Spleen (tissue), 11 donors: ENCODE results near the gene SHE. TPM values are rescaled to one million over a fixed set of nuclear protein-coding genes. Genes with fewer than 3 reads are reported as not detected.

Source experiments
- DNase-seq: peaks from one replicate; pipeline ENCODE4 v3.0.0-alpha.2; 2020
- H3K27ac ChIP-seq, 8 donors: fragments of 200-600 bp; sonication (generic) in 7 of 8; 1 replicate in 4 of 8; 2 replicates in 4 of 8; pipeline versions ENCODE4 v1.5.0 to v1.8.0; 2016 to 2021; ENCODE audit warnings: inconsistent platforms in 4 of 8, mild to moderate bottlenecking in 4 of 8, moderate library complexity in 1 of 8
- H3K27me3 ChIP-seq, 7 donors: fragments of 200-600 bp; sonication (generic) in 6 of 7; replicated peaks in 1 of 7; 1 replicate in 4 of 7; 2 replicates in 3 of 7; pipeline versions ENCODE4 v1.5.0 to v1.8.0; 2016 to 2021; ENCODE audit warnings: inconsistent platforms in 3 of 7, mild to moderate bottlenecking in 1 of 7
- H3K36me3 ChIP-seq, 6 donors: fragments of 200-600 bp; sonication (generic) in 5 of 6; 1 replicate in 4 of 6; 2 replicates in 2 of 6; pipeline versions ENCODE4 v1.5.0 to v1.8.0; 2016 to 2021; ENCODE audit warnings: inconsistent platforms in 2 of 6
- H3K4me1 ChIP-seq, 6 donors: fragments of 200-600 bp; sonication (generic) in 5 of 6; 1 replicate in 3 of 6; 2 replicates in 3 of 6; pipeline versions ENCODE4 v1.5.0 to v1.8.0; 2016 to 2021; ENCODE audit warnings: inconsistent platforms in 3 of 6
- H3K4me3 ChIP-seq, 8 donors: fragments of 200-600 bp; sonication (generic) in 7 of 8; 1 replicate in 4 of 8; 2 replicates in 4 of 8; pipeline versions ENCODE4 v1.5.0 to v1.8.0; 2016 to 2021; ENCODE audit warnings: inconsistent platforms in 4 of 8, mild to moderate bottlenecking in 4 of 8, moderate library complexity in 2 of 8
- H3K9me3 ChIP-seq, 8 donors: fragments of 200-600 bp; sonication (generic) in 7 of 8; 1 replicate in 4 of 8; 2 replicates in 4 of 8; pipeline versions ENCODE4 v1.5.0 to v1.8.0; 2016 to 2021; ENCODE audit warnings: inconsistent platforms in 4 of 8
- POLR2A ChIP-seq, 3 donors: fragments of 450-650 bp; IDR thresholded peaks; one replicate each; pipeline ENCODE4 v1.5.1; 2017; ENCODE audit warnings: antibody characterized with exemption in 3 of 3, mild to moderate bottlenecking in 1 of 3
- POLR2AphosphoS5 ChIP-seq, 3 donors: sonication (generic); formaldehyde crosslinking; IDR thresholded peaks; one replicate each; pipeline ENCODE4 v1.5.1; 2017; ENCODE audit warnings: antibody characterized with exemption in 3 of 3
- WGBS, 5 donors: extraction: QIAGEN DNeasy Blood & Tissue Kit in 3 of 5; methylation state at CpG; one replicate each; pipeline versions ENCODE4 v1.1.5 to v1.1.7; 2013 to 2018; 5-methylcytosine and 5-hydroxymethylcytosine counted together
- intact Hi-C: fragments of 100-400 bp; cut with DNase I; formaldehyde crosslinking; loops from one replicate; pipeline ENCODE4 v1.15.0; 2023; ENCODE audit warnings: low total_unique reads
- polyA plus RNA-seq, 3 donors: library from polyadenylated mRNA; stranded (reverse); fragments of 200-250 nt; gene quantifications; one replicate each; pipeline ENCODE4 v1.2.1, GENCODE V29; 2013
- total RNA-seq, 7 donors: library from RNA; depleted of rRNA in 3 of 7; stranded (reverse); fragments of >200 nt in 3 of 7; fragmentation: NEBNext Ultra II Directional in 4 of 7; extraction: Animal tissue kit (Norgen Biotek cat#: 25700) in 4 of 7; gene quantifications; one replicate each; pipeline versions ENCODE4 v1.1.0 to v1.2.1, GENCODE V29; 2016 to 2021
- TF ChIP-seq, protein P1 (sequence below), 11 experiments: fragments of 200-600 bp in 7 of 11; fragments of 450-650 bp in 4 of 11; sonication (generic) in 4 of 11; IDR thresholded peaks in 8 of 11; conservative IDR thresholded peaks in 3 of 11; 1 replicate in 7 of 11; 2 replicates in 4 of 11; pipeline versions ENCODE4 v1.4.0 to v1.8.0; 2016 to 2021; ENCODE audit warnings: antibody characterized with exemption in 11 of 11, inconsistent platforms in 4 of 11, mild to moderate bottlenecking in 1 of 11
- donor health status: healthy with polysubstance abuse.
- donor health status: DM: no; HTN: no; CAD: no; lungs with moderate emphysema.
- donor health status: DM: no; HTN: no; CAD: no.
- donor health status: Bipolar disorder and iron deficiency.
- donor health status: healthy.
- donor health status: DM: no; HTN: no; CAD: no.
- donor health status: DM: yes; HTN: yes; CAD: no.

SHE gene
- total and polyA plus RNA-seq, 10 donors = 8.2 to 54.7 (median 32.4) TPM

DNA sequence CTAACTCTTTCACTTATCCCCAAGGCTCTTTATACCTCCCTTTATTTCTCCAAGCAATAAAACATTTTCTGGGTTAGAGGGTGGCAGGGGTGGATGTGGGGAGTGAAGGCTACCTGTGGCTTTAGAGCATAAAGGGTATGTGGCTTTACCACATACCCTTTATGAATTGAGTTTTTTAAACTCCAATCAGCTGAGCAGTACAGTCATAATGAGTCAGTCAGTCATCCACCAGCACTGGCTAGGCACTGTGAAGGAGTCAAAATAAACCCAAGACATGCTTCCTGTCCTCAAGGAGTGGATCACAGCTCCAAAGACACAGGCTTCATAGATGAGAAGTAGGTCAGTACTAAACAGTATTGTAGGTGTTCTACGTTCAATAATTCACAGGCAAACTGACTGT lies 2.8 kb downstream of the SHE start:
- no peak for DNase-seq
- intact Hi-C loops = no loop called here
- Histone ChIP-seq H3K27me3 (peaks cover 5 to 51% (median 32%) of the 10 kb centered on the region in 7 donors), H3K27ac (peak overlapping the region in 4 of 8 donors; percentile 83 to 90 (median 88)), H3K4me3 (peak overlapping the region in 5 of 8 donors; percentile 49 to 74 (median 53)), H3K36me3 (peaks cover 0 to 6% (median 0%) of the 10 kb centered on the region in 6 donors), H3K9me3 (peaks cover 0 to 7% (median 0%) of the 10 kb centered on the region in 8 donors), H3K4me1 (peaks cover 20 to 85% (median 53%) of the 10 kb centered on the region in 6 donors)
- WGBS, 5 donors = 68 to 93% (median 84%) methylated on average over 1 of the region's 1 CpG
- TF ChIP-seq POLR2AphosphoS5 (IDR thresholded peaks at IDR 0.05) (no peak), POLR2A (IDR thresholded peaks at IDR 0.05) (no peak)
- TF ChIP-seq, protein P1, sequence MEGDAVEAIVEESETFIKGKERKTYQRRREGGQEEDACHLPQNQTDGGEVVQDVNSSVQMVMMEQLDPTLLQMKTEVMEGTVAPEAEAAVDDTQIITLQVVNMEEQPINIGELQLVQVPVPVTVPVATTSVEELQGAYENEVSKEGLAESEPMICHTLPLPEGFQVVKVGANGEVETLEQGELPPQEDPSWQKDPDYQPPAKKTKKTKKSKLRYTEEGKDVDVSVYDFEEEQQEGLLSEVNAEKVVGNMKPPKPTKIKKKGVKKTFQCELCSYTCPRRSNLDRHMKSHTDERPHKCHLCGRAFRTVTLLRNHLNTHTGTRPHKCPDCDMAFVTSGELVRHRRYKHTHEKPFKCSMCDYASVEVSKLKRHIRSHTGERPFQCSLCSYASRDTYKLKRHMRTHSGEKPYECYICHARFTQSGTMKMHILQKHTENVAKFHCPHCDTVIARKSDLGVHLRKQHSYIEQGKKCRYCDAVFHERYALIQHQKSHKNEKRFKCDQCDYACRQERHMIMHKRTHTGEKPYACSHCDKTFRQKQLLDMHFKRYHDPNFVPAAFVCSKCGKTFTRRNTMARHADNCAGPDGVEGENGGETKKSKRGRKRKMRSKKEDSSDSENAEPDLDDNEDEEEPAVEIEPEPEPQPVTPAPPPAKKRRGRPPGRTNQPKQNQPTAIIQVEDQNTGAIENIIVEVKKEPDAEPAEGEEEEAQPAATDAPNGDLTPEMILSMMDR (IDR thresholded peaks at IDR 0.05 in 8 of 11, conservative IDR thresholded peaks at IDR 0.05 in 3 of 11) = no peak

DNA sequence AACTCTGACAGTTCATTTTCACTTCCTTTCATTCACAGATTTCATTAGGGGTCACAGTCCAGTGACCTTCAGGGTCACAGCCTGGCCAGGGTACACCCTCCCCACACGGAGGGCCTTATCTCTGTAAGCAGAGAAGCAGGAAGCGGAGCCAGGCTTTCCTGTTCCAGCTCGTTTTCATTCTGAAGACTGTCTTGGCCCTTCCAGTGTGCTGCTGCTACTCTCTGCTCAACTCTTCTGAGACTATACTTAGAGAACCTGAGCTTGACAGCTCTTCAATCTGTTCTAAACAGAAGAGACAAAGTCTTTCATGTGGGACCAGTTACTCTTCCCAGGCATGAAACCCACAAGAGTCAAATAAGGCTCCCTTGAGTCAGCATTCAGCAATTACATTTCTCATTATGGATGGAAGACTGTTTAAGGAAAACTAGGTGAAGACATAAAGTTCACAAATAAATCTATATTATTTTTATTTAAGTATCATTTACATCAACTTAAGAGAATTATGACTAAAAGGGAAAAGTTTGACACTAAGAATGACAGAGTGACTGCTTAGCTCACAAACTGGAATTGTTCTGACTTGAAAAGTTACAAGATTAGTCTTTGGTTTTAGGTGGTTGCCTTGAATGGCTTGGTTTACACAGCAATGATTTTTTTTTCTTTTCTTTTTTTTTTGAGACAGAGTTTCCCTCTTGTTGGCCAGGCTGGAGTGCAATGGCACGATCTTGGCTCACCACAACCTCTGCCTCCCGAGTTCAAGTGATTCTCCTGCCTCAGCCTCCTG lies 5.0 kb downstream of the SHE start:
- Histone ChIP-seq H3K4me1 (peaks cover 38 to 98% (median 69%) of the 10 kb centered on the region in 6 donors), H3K27me3 (peaks cover 0 to 29% (median 21%) of the 10 kb centered on the region in 7 donors), H3K9me3 (no peaks in the 10 kb centered on the region), H3K27ac (peak overlapping the region; percentile 17 to 81 (median 71)), H3K36me3 (peaks cover 0 to 6% (median 0%) of the 10 kb centered on the region in 6 donors), H3K4me3 (no peak overlapping the region)
- TF ChIP-seq POLR2AphosphoS5 (IDR thresholded peaks at IDR 0.05) (peak in 2 of 3 donors; percentile 72 to 84), POLR2A (IDR thresholded peaks at IDR 0.05) (no peak)
- intact Hi-C loops = no loop called here
- peak; percentile 83 for DNase-seq
- WGBS, 5 donors = 17 to 29% (median 22%) methylated on average over 5 of the region's 5 CpGs

DNA sequence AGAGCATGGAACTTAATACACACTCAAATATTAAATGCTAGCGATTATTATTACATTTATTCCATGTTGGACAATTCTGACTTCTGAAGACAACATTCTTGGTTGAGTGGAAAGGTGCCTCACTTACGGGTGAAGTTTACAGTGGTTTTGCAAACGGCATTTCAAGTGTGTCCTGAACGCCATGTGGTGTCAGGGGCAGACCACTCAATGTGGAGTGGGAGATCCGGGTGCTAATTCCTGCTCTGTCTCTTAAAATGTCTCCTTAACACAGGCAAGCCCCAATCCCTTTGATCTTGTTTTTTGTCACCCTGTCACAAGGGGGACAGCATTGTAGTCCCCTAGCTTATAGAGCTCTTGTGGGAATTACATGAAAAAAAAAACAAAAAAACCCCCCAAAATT lies 5.8 kb downstream of the SHE start:
- 52 to 68% (median 57%) methylated on average over 5 of the region's 5 CpGs for WGBS, 5 donors
- Histone ChIP-seq H3K27me3 (peaks cover 0 to 21% (median 12%) of the 10 kb centered on the region in 7 donors), H3K4me3 (no peak overlapping the region), H3K27ac (peak overlapping the region in 7 of 8 donors; percentile 33 to 81 (median 74)), H3K9me3 (no peaks in the 10 kb centered on the region), H3K36me3 (peaks cover 0 to 6% (median 0%) of the 10 kb centered on the region in 6 donors), H3K4me1 (peaks cover 46 to 98% (median 70%) of the 10 kb centered on the region in 6 donors)
- TF ChIP-seq, protein P1 (IDR thresholded peaks at IDR 0.05 in 8 of 11, conservative IDR thresholded peaks at IDR 0.05 in 3 of 11) = no peak
- TF ChIP-seq POLR2A (IDR thresholded peaks at IDR 0.05) = no peak
- no peak for TF ChIP-seq POLR2AphosphoS5 (IDR thresholded peaks at IDR 0.05)
- intact Hi-C loops = no loop called here
- DNase-seq = peak; percentile 41

DNA sequence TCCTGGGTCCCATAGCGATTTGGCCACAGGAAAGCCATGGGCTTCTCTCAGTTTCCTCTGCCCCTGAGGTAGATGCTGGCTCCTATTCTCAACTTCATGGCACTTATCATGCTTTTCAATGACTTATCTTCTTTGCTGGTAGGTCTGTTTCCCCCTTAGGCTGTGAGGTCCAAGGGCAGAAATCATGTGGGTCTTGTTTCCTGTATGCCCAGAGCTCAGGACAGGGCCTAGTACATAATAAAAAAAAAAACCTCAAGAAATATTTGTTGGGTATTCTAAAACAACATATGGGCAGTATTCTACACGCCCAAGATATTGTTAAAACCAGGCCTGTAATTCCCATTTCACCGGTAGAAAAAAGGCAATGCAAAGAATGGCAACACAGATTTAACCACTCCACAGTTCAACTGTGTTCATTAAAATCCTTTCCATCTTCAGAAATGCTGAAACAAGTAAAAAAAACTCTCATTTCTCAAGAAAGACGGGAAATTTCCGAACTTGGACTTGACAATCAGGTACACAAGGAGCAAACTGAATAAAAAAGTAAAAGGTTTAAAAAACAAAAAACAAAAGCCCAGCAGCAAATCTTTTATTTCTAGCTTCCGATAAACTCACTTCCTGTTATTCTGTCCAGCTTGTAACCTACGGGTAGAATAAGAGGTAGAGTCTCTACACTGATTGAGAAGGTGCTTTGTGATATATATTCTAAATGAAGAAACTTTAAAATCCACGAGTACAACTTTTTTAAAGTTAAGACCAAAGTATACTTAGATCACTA lies 6.5 kb downstream of the SHE start:
- no peak for DNase-seq
- TF ChIP-seq POLR2A (IDR thresholded peaks at IDR 0.05) (no peak), POLR2AphosphoS5 (IDR thresholded peaks at IDR 0.05) (peak in 1 of 3 donors; percentile 43)
- TF ChIP-seq, protein P1 (IDR thresholded peaks at IDR 0.05 in 8 of 11, conservative IDR thresholded peaks at IDR 0.05 in 3 of 11) = no peak
- H3K9me3 ChIP-seq = no peaks in the 10 kb centered on the region
- peaks cover 48 to 98% (median 76%) of the 10 kb centered on the region in 6 donors for H3K4me1 ChIP-seq
- no peak overlapping the region for H3K4me3 ChIP-seq
- peaks cover 0 to 6% (median 0%) of the 10 kb centered on the region in 6 donors for H3K36me3 ChIP-seq
- H3K27me3 ChIP-seq = peaks cover 0 to 14% (median 5%) of the 10 kb centered on the region in 7 donors
- WGBS, 5 donors = 52 to 61% (median 54%) methylated on average over 8 of the region's 8 CpGs
- H3K27ac ChIP-seq = peak overlapping the region; percentile 8 to 81 (median 71)
- intact Hi-C loops = no loop called here
